RWPE1 (cell line): ENCODE data around the gene RBMS2.

Experiments
- CTCF ChIA-PET: fragments of 350-600 bp; sonication (Branson Sonifier 250); formaldehyde crosslinking; extraction: SDS; loops from one replicate; lab custom pipeline; 2021; lab: Yijun Ruan, JAX
- POLR2A ChIA-PET: fragments of 400-600 bp; formaldehyde crosslinking; extraction: SDS; loops from one replicate; lab custom pipeline; 2020; ENCODE audit warnings: antibody characterized with exemption; ENCODE audit not compliant: low non-redundant PET; lab: Yijun Ruan, JAX
- DNase-seq: peaks from one replicate; pipeline ENCODE4 v3.0.0; 2012; ENCODE audit warnings: low spot score
- H3K27ac ChIP-seq: fragments of 450-650 bp; 2 replicates; pipeline ENCODE4 v1.5.1; 2017
- CTCF ChIP-seq: fragments of 450-650 bp; conservative IDR thresholded peaks from 2 replicates; pipeline ENCODE4 v1.5.1; 2017; ENCODE audit warnings: low read depth, mild to moderate bottlenecking

RBMS2 gene

GRCh38 chr12:56581418-56582145, 60.0 kb downstream of the RBMS2 start:
- H3K27ac ChIP-seq: peak overlapping the region; percentile 45; the same call in 1 of the 2 replicates
- CTCF ChIA-PET: interaction anchor here (1.1 kb wide), 1 partner anchor 55 kb away, joined by 3 read pairs; no protein-coding TSS in a partner anchor
- no peak for TF ChIP-seq CTCF
- peak; percentile 48 for DNase-seq
- POLR2A ChIA-PET: no interaction called here

GRCh38 chr12:56585098-56585497, 63.5 kb downstream of the RBMS2 start:
- ChIA-PET CTCF (interaction anchor here (0.6 to 0.9 kb wide), 2 partner anchors 9 to 15 kb away, joined by 4 to 8 read pairs; no protein-coding TSS in a partner anchor), POLR2A (no interaction called here)
- no peak overlapping the region for H3K27ac ChIP-seq
- no peak for DNase-seq
- no peak for TF ChIP-seq CTCF

GRCh38 chr12:56589783-56590182, 68.2 kb downstream of the RBMS2 start:
- TF ChIP-seq CTCF: no peak
- peak overlapping the region; percentile 14 for H3K27ac ChIP-seq
- CTCF ChIA-PET: interaction anchor here (1.9 kb wide), 1 partner anchor 75 kb away, joined by 8 read pairs; no protein-coding TSS in a partner anchor
- POLR2A ChIA-PET: no interaction called here
- no peak for DNase-seq

GRCh38 chr12:56590237-56590830, 68.7 kb downstream of the RBMS2 start:
- POLR2A ChIA-PET: no interaction called here
- H3K27ac ChIP-seq: peak overlapping the region; percentile 14
- CTCF ChIA-PET: interaction anchor here (1.1 to 1.9 kb wide), 2 partner anchors 46 to 76 kb away, joined by 4 to 8 read pairs; no protein-coding TSS in a partner anchor
- DNase-seq: no peak
- peak; percentile 55 for TF ChIP-seq CTCF

- CTCF ChIA-PET: interaction anchor here (0.6 to 1.9 kb wide), 4 partner anchors 45 to 77 kb away, joined by 3 to 8 read pairs (median 4); no protein-coding TSS in a partner anchor
- no peak for TF ChIP-seq CTCF
- no peak overlapping the region for H3K27ac ChIP-seq
- DNase-seq: no peak
- POLR2A ChIA-PET: no interaction called here
These were observed 69.5 kb downstream of the RBMS2 start for GRCh38 chr12:56591126-56591525.

GRCh38 chr12:56591961-56592360, 70.3 kb downstream of the RBMS2 start:
- ChIA-PET POLR2A (no interaction called here), CTCF (interaction anchor here (0.7 kb wide), 1 partner anchor 78 kb away, joined by 3 read pairs; no protein-coding TSS in a partner anchor)
- no peak overlapping the region for H3K27ac ChIP-seq

More at GRCh38 chr12:56591961-56592360, 70.3 kb downstream of the RBMS2 start:
- DNase-seq: no peak
- no peak for TF ChIP-seq CTCF
